Hematopoietic multipotent progenitor cell treated with erythropoietin and hydrocortisone succinate and interleukin-3 and kit ligand, for 6 days (in vitro differentiated cells): ENCODE measurements around the gene ARL6IP6.
"Not testable (repeated sequence)": the region's sequence is repeated elsewhere in the genome, so short reads cannot be mapped to it uniquely, and the experiment has no call there.

ENCODE experiments used
- DNase-seq: peaks from one replicate; pipeline ENCODE4 v3.0.0-alpha.2; 2015

The ARL6IP6 gene

DNA sequence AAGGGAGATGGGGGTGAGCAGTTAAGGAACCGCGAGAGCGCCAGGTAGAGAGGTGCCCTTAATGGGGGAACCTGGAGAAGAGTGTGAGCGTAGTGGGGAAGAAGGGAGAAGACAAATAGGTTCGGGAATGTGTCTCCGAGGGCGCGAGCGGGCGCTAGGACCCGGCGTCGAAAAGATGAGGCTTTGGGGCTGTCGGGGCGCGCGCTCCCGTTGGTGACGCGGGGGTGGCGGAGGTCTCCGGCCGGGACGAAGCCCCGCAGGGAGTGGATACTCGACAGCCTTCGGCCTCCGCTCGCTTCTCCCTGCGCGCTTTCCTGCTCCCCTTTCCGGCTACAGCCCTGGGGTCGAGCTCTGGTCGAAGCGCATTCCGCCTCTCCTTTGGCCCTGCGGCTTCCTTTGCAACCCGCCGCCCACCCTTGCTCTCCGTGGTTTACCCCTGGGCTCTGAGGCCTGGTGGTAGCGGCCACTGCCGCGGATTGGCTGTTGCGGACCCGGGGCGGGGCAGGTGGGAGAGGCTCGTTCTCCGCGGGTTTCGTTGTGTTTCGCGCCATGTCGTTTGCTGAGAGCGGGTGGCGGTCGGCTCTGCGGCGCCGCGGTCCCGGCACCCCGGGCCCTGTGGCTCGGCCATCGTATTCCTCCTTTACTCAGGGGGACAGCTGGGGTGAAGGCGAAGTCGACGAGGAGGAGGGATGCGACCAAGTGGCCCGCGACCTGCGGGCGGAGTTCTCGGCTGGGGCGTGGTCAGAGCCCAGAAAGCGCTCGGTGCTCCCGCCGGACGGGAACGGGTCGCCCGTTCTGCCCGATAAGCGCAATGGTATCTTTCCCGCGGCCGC lies at the start of gene ARL6IP6:
ARL6IP6 (plus strand) TSS at position 545 of the 833 bp plus-strand sequence; CDS start at position 550, 5 bp downstream.
- DNase-seq, result peak; percentile 96

- DNase-seq, result no peak
Measured at GRCh38 chr2:152674334-152674733, 44.1 kb upstream of the ARL6IP6 start.

- DNase-seq, result no peak
Measured at GRCh38 chr2:152676461-152676860, 42.0 kb upstream of the ARL6IP6 start.

GRCh38 chr2:152678808-152679207 lies 39.6 kb upstream of the ARL6IP6 start:
- DNase-seq, result no peak

GRCh38 chr2:152682663-152683062 lies 35.8 kb upstream of the ARL6IP6 start:
- DNase-seq, result no peak

DNA sequence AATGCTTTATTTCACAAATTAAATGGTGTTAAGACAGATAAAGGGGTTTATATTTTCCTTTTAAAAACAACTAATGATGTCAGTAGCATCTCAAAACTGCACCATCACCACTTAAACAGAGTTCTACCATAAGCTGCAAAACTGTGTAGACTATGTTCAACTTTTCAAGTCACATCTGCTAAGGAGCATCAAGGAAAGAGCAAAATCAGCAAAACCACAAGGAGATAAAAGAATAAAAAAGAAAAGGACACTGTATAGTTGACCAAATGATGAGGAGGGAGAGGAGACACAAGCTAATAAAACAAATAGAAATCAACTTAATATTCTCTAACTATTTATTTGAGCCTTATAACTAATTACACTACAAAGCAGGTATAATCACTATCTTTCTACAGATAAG lies 35.0 kb upstream of the ARL6IP6 start:
- no peak for DNase-seq

DNA sequence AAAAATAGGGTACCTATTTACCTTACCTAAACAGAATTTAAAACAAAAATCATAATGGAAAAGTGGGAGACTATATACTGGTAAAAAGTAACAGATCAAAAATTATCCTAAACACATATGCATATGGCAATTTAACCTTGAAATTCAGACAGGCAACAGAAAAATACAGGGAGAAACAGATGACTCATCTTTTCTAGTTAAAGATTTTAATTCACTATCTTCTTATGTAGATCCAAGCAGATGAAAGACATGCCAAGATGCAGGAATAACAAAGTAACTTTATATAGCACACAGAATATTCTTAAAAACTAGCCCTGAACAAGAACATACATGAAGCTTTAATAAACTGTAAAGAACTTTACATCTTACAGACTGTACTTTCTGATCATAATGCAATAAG lies 32.1 kb upstream of the ARL6IP6 start:
- no peak for DNase-seq

DNA sequence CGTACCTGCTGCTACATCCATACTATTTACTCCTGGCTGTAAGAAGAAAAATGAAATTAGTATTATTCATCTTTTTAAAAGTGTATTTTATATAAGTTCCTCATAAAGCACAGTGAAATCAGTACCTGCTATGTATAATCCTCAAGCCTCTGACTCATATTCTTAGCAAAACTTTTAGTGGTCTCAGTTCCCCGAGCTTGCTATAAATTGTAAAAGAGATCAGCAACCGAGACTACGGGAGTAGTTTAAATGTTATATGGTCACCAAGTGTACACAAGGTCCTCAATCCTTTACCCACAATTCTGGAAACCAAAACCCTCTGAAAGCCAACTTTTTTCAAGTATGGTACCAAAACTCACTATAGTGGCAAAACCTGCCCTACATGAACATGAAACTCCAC lies 25.4 kb upstream of the ARL6IP6 start:
- no peak for DNase-seq

DNA sequence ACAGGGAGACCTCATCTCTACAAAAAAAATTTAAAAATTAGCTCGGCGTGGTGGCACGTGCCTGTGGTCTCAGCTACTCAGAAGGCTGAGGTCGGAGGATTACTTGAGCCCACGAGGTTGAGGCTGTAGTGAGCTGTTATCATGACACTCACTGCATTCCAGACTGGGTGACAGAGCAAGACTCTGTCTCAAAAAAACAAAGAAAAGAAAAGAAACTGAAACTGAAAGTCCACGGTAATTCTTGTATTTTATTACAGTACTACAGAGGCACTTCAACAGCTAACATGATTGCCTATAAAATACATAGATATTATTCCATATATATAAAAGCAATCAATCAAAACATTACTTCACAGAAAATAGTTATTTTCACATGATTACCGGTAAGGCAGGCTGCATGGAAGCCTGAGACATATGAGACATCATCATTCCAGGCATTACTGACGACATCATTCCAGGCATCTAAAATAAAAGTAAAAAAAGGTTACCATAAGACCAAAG lies 24.2 kb upstream of the ARL6IP6 start:
- DNase-seq, result peak; percentile 60

DNA sequence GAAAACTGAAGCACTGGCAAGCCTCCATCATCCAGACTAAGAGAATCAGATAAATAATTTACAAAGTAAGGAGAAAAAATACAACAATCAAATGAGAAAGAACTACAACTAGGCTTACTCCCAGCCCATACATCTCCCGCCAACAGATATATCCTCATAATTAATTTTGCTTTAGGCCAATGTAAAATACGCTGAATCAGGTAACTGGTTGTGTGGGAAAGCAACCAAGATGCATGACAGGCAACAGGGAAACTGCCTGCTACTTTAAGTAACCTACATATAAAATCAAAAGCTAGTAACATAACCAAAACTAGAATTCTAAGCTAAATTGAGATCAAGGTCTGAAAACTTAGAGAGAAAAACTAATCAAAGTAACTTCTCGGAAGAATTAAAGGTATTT lies 22.7 kb upstream of the ARL6IP6 start:
- DNase-seq, result no peak

GRCh38 chr2:152696476-152696875 lies 21.9 kb upstream of the ARL6IP6 start:
- no peak for DNase-seq

DNA sequence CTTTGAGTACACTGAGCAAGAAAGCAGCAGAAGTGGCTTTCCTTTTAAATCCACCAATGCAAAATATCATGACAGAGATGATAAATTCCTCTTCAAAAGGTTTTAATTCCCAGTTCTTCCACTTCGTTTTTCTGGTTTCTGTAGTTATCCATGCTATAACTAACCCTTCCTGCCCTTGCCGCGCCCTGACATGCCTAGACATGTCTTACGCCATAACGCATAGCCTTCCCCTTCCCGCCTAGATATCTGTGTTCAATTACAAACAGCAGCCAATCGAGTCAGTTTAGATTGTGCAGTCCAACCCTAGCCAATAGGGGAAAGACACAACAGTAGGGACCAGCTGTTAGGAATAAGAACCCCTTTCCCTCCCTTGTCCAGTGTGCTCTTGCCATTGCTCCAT lies 17.2 kb upstream of the ARL6IP6 start:
- no peak for DNase-seq

DNA sequence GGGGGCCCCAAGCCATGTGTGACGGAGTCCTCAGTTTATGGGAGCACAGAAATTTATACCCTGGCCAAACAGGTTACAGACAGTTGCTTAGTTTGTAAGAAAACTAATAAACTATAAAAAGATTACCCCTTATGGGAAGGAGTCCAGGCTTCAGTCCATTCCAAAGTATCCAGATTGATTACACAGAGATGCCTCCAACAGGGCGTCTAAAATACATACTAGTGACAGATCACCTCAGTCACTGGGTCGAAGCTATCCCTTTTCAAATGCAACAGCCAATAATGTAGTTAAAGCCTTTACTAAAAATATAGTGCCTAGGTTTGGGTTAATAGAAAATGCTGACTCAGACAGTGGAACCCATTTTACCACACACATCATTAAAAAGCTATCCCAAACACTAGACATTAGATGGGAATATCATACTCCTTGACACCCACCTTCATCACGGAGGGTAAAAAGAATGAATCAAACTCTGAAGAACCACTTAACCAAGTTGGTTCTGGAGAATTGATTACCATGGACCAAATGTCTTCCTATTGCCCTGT lies 11.9 kb upstream of the ARL6IP6 start:
- DNase-seq, result no peak

- DNase-seq, result no peak
Measured at GRCh38 chr2:152708742-152709141, 9.7 kb upstream of the ARL6IP6 start.

GRCh38 chr2:152710713-152711112 lies 7.7 kb upstream of the ARL6IP6 start:
- DNase-seq, result no peak

DNA sequence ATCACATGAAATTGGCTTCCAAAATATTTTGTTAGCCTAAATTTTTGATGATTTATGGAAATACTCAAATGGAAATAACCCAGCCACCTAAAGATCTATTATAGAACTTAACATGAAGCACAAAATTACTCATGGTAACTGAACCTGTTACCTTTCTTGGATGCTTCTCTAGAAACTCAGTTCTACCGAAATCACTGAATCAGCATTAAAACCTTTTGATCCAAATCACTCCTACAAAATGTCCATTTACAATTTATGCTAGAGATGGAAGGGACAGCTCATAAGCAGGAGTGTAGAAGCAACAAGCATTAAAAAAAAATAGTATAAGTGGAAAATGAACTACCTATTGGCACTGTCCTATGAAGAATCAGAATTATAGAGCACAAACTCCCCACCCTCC lies 3.3 kb upstream of the ARL6IP6 start:
- no peak for DNase-seq

DNA sequence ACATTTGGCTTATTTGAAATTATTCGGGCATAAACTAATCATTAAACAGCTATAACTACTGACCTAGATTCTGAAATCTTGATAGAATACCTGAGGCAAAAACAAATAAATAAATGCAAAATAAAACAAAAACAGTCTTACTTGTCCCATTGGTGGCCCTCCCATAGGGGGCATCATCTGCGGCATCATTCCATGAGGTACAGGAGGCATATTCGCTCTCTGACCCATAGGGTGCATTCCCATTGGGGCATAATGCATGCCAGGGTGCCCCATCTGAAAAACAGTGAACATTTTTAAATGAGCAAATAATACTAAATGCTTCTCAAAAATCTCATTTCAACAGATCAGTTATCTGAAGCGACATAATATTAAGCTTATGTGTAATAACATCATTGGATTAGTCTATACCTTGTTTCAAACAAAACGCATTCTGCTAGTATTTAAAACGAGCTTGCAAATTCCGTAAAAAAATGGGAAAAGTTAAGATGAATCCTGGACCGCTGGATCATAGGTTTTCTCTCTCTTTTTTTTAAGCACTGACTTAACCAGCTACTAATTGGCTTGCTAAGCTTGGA lies 2.5 kb upstream of the ARL6IP6 start:
- DNase-seq, result peak; percentile 87

GRCh38 chr2:152716805-152717227 lies 1.6 kb upstream of the ARL6IP6 start:
- peak; percentile 75 for DNase-seq

DNA sequence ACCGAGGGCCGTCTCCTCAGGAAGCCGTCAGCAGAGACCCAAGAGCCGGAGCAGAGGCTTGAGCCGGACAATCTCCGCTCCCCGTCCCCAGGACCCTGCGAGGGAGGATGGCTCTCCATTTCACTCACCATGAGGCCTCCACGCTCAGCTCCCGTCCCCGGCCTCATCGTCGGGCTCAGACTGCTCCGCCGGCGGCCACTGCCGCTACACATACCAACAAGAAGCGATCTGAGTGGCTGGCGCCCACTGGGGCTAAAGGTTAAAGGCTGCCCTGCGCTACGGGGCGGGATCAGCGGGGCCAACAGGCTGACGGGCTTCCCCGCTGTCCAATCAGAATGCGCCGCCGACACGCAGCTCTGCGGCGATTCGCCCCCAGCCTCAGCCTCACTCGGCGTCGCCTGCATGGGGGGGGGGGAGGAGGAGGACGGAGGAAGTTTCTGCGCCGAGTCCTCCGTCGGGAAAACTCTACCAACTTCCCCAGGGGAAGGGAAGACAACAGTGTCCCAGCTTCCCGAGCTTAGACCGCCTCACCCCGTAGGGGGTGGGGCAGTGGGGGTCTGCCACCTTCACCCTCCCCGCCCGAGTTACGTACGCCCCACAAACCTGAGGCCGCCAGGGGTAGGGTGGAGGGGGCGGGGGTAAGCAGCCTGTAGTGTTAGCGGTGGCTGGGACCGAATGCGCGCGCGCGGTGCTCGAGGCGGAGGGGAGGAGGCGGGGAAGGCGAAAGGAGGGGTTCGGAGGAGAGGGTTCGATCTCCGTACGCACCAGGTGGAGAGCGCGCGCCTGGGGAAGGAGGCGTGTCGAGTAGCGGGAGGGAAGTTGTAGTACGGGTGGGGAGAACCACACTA lies 968 bp upstream of the ARL6IP6 start, which contains the start of gene PRPF40A:
PRPF40A (minus strand) TSS at position 234 of the 848 bp plus-strand sequence; CDS start at position 212, 22 bp downstream.
- peak; percentile 98 for DNase-seq

DNA sequence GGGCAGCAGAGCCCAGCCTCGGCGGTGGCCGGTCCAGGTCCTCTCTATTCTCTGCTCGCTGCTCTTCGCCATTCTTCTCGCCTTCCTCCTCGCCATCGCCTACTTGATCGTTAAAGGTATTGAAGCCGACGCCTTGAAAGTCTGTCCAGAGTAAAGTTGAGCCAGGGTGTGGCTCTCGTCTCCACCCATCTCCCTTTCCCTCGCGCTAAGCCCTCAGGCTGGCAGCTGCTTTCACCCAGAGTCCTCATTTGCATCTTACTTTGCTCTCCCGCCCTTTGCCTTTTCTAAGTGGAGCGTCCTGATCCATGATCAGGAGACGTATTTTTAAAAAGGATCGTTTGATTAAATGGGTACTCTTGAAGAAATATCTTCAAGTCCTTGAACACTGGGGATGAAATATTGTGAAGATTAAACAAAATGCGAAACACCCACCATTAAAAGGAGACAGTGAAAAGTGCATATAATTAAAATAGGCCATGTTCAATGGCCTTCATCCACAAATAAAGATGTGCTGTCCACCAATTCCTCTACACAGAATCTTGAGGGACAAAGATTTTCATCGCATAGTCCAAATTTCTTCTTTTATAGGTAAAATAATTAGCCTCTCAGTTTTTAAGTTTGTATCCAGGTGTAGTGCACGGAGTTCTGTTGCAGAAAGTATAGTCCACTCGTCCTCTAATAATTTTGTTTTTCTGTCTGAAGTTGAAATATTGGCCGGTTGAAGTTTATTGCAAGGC lies 657 bp downstream of the ARL6IP6 start:
- DNase-seq, result peak; percentile 93

DNA sequence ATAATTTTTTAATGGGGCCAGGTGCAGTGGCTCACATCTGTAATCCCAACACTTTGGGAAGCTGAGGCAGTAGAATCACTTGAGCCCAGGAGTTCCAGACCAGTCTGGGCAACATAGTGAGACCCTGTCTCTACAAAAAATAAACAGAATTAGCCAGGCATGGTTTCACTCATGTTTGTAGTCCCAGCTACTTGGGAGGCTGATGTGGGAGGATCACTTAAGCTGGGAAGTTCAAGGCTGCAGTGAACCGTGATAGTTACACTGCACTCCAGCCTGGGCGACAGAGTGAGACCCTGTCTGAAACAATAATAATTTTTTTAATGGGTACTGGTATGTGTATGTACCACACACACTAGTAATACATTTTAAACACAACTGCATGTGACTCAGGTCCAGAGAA lies 2.4 kb downstream of the ARL6IP6 start:
- no peak for DNase-seq

DNA sequence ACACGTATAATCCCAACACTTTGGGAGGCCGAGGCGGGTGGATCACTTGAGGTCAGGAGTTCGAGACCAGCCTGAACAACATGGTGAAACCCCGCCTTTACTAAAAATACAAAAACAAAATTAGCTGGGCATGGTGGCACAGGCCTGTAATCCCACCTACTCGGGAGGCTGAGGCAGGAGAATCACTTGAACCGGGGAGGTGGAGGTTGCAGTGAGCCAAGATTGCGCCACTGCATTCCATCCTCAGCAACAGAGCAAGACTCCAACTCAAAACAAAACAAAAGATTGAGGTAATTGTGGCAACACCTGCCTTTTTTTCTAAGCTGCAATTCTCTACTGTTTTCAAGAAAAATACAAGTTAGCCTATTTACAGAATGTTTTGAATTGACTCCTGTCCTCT lies 4.2 kb downstream of the ARL6IP6 start:
- not testable (repeated sequence) for DNase-seq
